HL-60 (cell line): ENCODE data around the gene AGAP1.

Experiments used
- DNase-seq, 2 experiments: peaks; one replicate each; pipeline ENCODE4 v3.0.0-alpha.2; 2010 to 2020; ENCODE audit warnings: low read depth in 1 of 2, low spot score in 1 of 2
- H3K27ac ChIP-seq: fragments of 250-450 bp; sonication (Bioruptor Pico); replicated peaks from 2 replicates; pipeline ENCODE4 v1.5.1; 2020; ENCODE audit warnings: mild to moderate bottlenecking, moderate library complexity
- H3K27me3 ChIP-seq: fragments of 250-450 bp; sonication (Bioruptor Pico); 2 replicates; pipeline ENCODE4 v1.5.1; 2021; ENCODE audit warnings: mild to moderate bottlenecking, moderate library complexity; ENCODE audit not compliant: insufficient read depth, poor library complexity, severe bottlenecking
- H3K4me3 ChIP-seq: replicated peaks from 2 replicates; pipeline ENCODE4 v1.5.1; 2011; ENCODE audit warnings: mild to moderate bottlenecking, control low read depth, low read length; ENCODE audit not compliant: insufficient read depth
- GABPA ChIP-seq: IDR thresholded peaks from 2 replicates; pipeline ENCODE4 v1.6.1; 2012; ENCODE audit warnings: low read depth
- POLR2AphosphoS5 ChIP-seq: IDR thresholded peaks from 2 replicates; pipeline ENCODE4 v1.6.1; 2012; ENCODE audit warnings: low read depth
- SPI1 ChIP-seq: IDR thresholded peaks from 2 replicates; pipeline ENCODE4 v1.6.1; 2012; ENCODE audit warnings: low read depth, mild to moderate bottlenecking, borderline replicate concordance
- TF ChIP-seq, protein P1 (sequence below): IDR thresholded peaks from one replicate; pipeline ENCODE4 v1.5.1; 2011; ENCODE audit warnings: low read length, control low read depth, inconsistent platforms; ENCODE audit not compliant: insufficient read depth
- TF ChIP-seq, protein P2 (sequence below): IDR thresholded peaks from 2 replicates; pipeline ENCODE4 v1.6.1; 2012; ENCODE audit warnings: low read depth; ENCODE audit not compliant: insufficient replicate concordance

The AGAP1 gene

DNA sequence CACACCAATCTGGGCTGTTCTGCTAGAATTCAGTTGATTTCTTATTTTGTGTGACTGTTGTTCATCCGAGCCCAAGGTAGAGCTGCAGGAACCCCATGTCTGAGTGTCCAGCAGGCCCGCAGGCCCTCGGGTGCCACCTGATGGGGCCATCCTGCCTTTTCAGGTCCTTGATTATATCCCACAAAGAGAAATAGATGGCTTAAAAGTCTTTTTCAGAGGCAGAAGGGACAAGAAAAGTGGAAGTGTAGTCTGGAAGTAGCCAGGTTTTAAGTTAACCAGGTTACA, 52.2 kb downstream of the AGAP1 start:
- no peak for DNase-seq
- no peak overlapping the region for H3K4me3 ChIP-seq
- H3K27me3 ChIP-seq, result no peaks in the 10 kb centered on the region
- H3K27ac ChIP-seq, result no peak overlapping the region
- TF ChIP-seq, protein P1, sequence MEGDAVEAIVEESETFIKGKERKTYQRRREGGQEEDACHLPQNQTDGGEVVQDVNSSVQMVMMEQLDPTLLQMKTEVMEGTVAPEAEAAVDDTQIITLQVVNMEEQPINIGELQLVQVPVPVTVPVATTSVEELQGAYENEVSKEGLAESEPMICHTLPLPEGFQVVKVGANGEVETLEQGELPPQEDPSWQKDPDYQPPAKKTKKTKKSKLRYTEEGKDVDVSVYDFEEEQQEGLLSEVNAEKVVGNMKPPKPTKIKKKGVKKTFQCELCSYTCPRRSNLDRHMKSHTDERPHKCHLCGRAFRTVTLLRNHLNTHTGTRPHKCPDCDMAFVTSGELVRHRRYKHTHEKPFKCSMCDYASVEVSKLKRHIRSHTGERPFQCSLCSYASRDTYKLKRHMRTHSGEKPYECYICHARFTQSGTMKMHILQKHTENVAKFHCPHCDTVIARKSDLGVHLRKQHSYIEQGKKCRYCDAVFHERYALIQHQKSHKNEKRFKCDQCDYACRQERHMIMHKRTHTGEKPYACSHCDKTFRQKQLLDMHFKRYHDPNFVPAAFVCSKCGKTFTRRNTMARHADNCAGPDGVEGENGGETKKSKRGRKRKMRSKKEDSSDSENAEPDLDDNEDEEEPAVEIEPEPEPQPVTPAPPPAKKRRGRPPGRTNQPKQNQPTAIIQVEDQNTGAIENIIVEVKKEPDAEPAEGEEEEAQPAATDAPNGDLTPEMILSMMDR, result no peak
- TF ChIP-seq, protein P2, sequence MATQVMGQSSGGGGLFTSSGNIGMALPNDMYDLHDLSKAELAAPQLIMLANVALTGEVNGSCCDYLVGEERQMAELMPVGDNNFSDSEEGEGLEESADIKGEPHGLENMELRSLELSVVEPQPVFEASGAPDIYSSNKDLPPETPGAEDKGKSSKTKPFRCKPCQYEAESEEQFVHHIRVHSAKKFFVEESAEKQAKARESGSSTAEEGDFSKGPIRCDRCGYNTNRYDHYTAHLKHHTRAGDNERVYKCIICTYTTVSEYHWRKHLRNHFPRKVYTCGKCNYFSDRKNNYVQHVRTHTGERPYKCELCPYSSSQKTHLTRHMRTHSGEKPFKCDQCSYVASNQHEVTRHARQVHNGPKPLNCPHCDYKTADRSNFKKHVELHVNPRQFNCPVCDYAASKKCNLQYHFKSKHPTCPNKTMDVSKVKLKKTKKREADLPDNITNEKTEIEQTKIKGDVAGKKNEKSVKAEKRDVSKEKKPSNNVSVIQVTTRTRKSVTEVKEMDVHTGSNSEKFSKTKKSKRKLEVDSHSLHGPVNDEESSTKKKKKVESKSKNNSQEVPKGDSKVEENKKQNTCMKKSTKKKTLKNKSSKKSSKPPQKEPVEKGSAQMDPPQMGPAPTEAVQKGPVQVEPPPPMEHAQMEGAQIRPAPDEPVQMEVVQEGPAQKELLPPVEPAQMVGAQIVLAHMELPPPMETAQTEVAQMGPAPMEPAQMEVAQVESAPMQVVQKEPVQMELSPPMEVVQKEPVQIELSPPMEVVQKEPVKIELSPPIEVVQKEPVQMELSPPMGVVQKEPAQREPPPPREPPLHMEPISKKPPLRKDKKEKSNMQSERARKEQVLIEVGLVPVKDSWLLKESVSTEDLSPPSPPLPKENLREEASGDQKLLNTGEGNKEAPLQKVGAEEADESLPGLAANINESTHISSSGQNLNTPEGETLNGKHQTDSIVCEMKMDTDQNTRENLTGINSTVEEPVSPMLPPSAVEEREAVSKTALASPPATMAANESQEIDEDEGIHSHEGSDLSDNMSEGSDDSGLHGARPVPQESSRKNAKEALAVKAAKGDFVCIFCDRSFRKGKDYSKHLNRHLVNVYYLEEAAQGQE, result no peak
- no peak for TF ChIP-seq POLR2AphosphoS5
- no peak for TF ChIP-seq GABPA
- no peak for TF ChIP-seq SPI1

DNA sequence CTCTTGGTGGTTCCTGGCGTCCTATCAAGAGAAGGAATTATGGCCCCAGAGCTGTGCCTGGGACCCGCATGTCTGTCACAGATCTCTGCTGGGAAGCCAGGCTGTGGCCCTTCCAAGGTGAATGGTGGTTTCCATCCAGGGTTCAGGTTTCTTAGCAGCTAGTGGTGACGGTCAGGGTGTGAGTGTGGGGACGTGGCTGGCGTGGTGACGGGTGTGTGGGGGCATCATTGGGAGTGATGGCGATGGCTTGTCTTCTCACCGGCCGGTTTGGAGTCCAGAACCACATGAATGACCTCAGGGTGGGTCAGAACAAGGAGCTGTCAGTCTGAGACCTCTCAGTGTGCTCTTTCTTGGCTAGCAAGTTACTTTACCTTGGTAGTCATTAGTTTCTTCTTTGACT, 52.6 kb downstream of the AGAP1 start:
- DNase-seq, result no peak
- H3K27me3 ChIP-seq, result no peaks in the 10 kb centered on the region
- TF ChIP-seq GABPA (no peak), SPI1 (no peak), POLR2AphosphoS5 (no peak)
- TF ChIP-seq, protein P2, result no peak
- TF ChIP-seq, protein P1, result no peak
- H3K27ac ChIP-seq, result no peak overlapping the region
- no peak overlapping the region for H3K4me3 ChIP-seq

DNA sequence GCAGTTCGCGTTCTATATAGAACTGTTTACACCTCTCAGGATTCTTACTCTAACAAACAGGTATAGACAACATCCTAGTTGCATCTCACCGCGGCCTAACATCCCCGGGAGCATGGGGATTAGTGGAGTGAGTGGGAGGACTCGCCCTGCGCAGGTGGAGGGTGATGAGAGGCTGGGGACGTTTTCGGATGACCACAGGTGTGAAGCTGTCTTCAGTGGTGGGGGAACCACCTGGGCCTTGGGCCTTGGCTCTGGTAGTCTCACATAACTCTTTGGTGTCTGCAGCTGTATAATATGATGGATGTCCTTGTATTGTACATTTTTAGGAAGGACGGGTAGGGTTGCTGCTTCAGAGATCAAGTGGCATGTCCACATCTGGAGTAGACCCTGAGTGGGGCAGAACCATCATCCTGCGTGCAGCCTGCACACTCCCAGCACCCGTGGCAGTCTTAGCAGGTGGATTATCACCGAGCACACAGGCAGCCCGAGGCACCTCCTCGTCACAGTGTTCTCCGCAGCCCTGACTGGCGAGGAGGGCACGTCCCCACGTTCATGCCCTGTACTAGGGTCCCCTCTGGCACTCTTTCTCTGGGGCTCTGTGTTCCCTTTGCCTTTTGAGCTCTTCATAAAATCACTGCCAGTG, 56.0 kb downstream of the AGAP1 start:
- H3K4me3 ChIP-seq, result no peak overlapping the region
- TF ChIP-seq, protein P1, result no peak
- TF ChIP-seq POLR2AphosphoS5 (no peak), GABPA (no peak), SPI1 (no peak)
- TF ChIP-seq, protein P2, result no peak
- no peak for DNase-seq
- no peaks in the 10 kb centered on the region for H3K27me3 ChIP-seq
- H3K27ac ChIP-seq, result no peak overlapping the region
